Transverse colon (tissue), 4 donors: ENCODE results near the gene DDX27. TPM values are rescaled to one million over a fixed set of nuclear protein-coding genes. Genes with fewer than 3 reads are reported as not detected.

Source experiments
- DNase-seq: peaks from one replicate; pipeline ENCODE4 v3.0.0-alpha.2; 2019
- H3K27ac ChIP-seq, 4 donors: fragments of 200-600 bp; sonication (generic); 2 replicates each; pipeline ENCODE4 v1.5.1; 2016 to 2018; ENCODE audit warnings: inconsistent platforms in 4 of 4
- H3K27me3 ChIP-seq: fragments of 200-600 bp; sonication (generic); 2 replicates; pipeline ENCODE4 v1.5.1; 2017; ENCODE audit warnings: inconsistent platforms
- H3K36me3 ChIP-seq, 4 donors: fragments of 200-600 bp; sonication (generic); 2 replicates each; pipeline ENCODE4 v1.5.1; 2017 to 2019; ENCODE audit warnings: inconsistent platforms in 4 of 4
- H3K4me1 ChIP-seq, 4 donors: fragments of 200-600 bp; sonication (generic); 2 replicates each; pipeline ENCODE4 v1.5.1; 2017 to 2020; ENCODE audit warnings: inconsistent platforms in 4 of 4
- H3K4me3 ChIP-seq, 4 donors: fragments of 200-600 bp; sonication (generic); 1 replicate in 1 of 4; 2 replicates in 3 of 4; pipeline versions ENCODE4 v1.5.1 to v1.6.1; 2017 to 2019; ENCODE audit warnings: inconsistent platforms in 4 of 4
- H3K9me3 ChIP-seq, 2 donors: fragments of 200-600 bp; sonication (generic); 2 replicates each; pipeline ENCODE4 v1.5.1; 2017 to 2019; ENCODE audit warnings: inconsistent platforms in 2 of 2
- CTCF ChIP-seq, 5 experiments: fragments of 200-600 bp in 3 of 5; fragments of 450-650 bp in 2 of 5; sonication (generic) in 3 of 5; IDR thresholded peaks; 1 replicate in 2 of 5; 2 replicates in 3 of 5; pipeline ENCODE4 v1.5.1; 2016 to 2017; ENCODE audit warnings: antibody characterized with exemption in 5 of 5, inconsistent platforms in 3 of 5, mild to moderate bottlenecking in 2 of 5, moderate library complexity in 1 of 5
- EP300 ChIP-seq: sonication (generic); formaldehyde crosslinking; IDR thresholded peaks from one replicate; pipeline ENCODE4 v1.6.1; 2017; ENCODE audit warnings: antibody characterized with exemption, low read depth
- POLR2A ChIP-seq: fragments of 450-650 bp; IDR thresholded peaks from one replicate; pipeline ENCODE4 v1.6.1; 2016; ENCODE audit warnings: antibody characterized with exemption, mild to moderate bottlenecking, moderate library complexity
- POLR2AphosphoS5 ChIP-seq, 3 donors: sonication (generic); formaldehyde crosslinking; IDR thresholded peaks; one replicate each; pipeline ENCODE4 v1.6.1; 2016; ENCODE audit warnings: antibody characterized with exemption in 3 of 3
- WGBS, 2 donors: methylation state at CpG; one replicate each; pipeline ENCODE4 v1.1.5; 2018; ENCODE audit warnings: low coverage in 1 of 2; 5-methylcytosine and 5-hydroxymethylcytosine counted together
- in situ Hi-C, 4 donors: fragments of 200-750 bp; cut with MboI; loops; one replicate each; pipeline versions ENCODE4 v1.15.0 to v1.15.1; 2017; ENCODE audit warnings: low sequenced_read_pairs in 3 of 4, low pct_ligation_motif_present in 1 of 4, low pct_unique_long_range_greater_than_20kb in 1 of 4
- intact Hi-C: fragments of 100-400 bp; cut with DNase I; formaldehyde crosslinking; loops from one replicate; pipeline ENCODE4 v1.15.1; 2023; ENCODE audit warnings: low total_unique reads
- total RNA-seq, 4 donors: library from RNA; depleted of rRNA; stranded (reverse); fragments of >200 nt; gene quantifications; one replicate each; pipeline ENCODE4 v1.1.0, GENCODE V29; 2016

Gene DDX27
- total RNA-seq, 4 donors from 2014 or later: 13.1 to 37.0 (median 24.8) TPM

GRCh38 chr20:49203011-49203410 lies 16.2 kb upstream of the DDX27 start:
- Histone ChIP-seq H3K27ac (no peak overlapping the region), H3K9me3 (no peaks in the 10 kb centered on the region), H3K4me1 (no peaks in the 10 kb centered on the region), H3K36me3 (no peaks in the 10 kb centered on the region), H3K27me3 (no peaks in the 10 kb centered on the region), H3K4me3 (no peak overlapping the region)
- WGBS, 2 donors: 88 to 92% methylated on average over 7 of the region's 7 CpGs
- intact Hi-C loops (no loop called here), in situ Hi-C loops (no loop called here)
- no peak for TF ChIP-seq POLR2AphosphoS5 (IDR thresholded peaks at IDR 0.05)
- TF ChIP-seq POLR2A: no peak
- TF ChIP-seq CTCF (IDR thresholded peaks at IDR 0.05): no peak
- no peak for TF ChIP-seq EP300
- DNase-seq: no peak

- Histone ChIP-seq H3K9me3 (no peaks in the 10 kb centered on the region), H3K36me3 (no peaks in the 10 kb centered on the region), H3K4me3 (no peak overlapping the region), H3K27ac (no peak overlapping the region), H3K4me1 (no peaks in the 10 kb centered on the region), H3K27me3 (no peaks in the 10 kb centered on the region)
- in situ Hi-C loops: no loop called here
- no peak for DNase-seq
- TF ChIP-seq CTCF (IDR thresholded peaks at IDR 0.05) (no peak), EP300 (no peak), POLR2A (no peak), POLR2AphosphoS5 (IDR thresholded peaks at IDR 0.05) (no peak)
- intact Hi-C loops: no loop called here
- WGBS, 2 donors: 76 to 90% methylated on average over 2 to 9 of the region's 9 CpGs
Measured at GRCh38 chr20:49203746-49204145, 15.5 kb upstream of the DDX27 start.

GRCh38 chr20:49207076-49207475 lies 12.1 kb upstream of the DDX27 start:
- Histone ChIP-seq H3K36me3 (no peaks in the 10 kb centered on the region), H3K27ac (no peak overlapping the region), H3K4me1 (no peaks in the 10 kb centered on the region), H3K9me3 (no peaks in the 10 kb centered on the region), H3K4me3 (no peak overlapping the region), H3K27me3 (no peaks in the 10 kb centered on the region)
- no peak for DNase-seq
- TF ChIP-seq EP300 (no peak), CTCF (IDR thresholded peaks at IDR 0.05) (no peak)
- in situ Hi-C loops (no loop called here), intact Hi-C loops (no loop called here)
- WGBS, 2 donors: 83 to 92% methylated on average over 4 to 6 of the region's 6 CpGs

- in situ Hi-C loops: loop anchor here in 2 of 4 donors (10.0 kb wide), 1 partner anchor 75 kb away; no protein-coding TSS in a partner anchor
- Histone ChIP-seq H3K36me3 (no peaks in the 10 kb centered on the region), H3K4me1 (no peaks in the 10 kb centered on the region), H3K27me3 (no peaks in the 10 kb centered on the region), H3K9me3 (no peaks in the 10 kb centered on the region), H3K27ac (no peak overlapping the region), H3K4me3 (no peak overlapping the region)
- WGBS, 2 donors: 91 to 100% methylated on average over 1 of the region's 1 CpG
- intact Hi-C loops: no loop called here
- no peak for TF ChIP-seq POLR2A
- no peak for TF ChIP-seq CTCF (IDR thresholded peaks at IDR 0.05)
- TF ChIP-seq EP300: no peak
- TF ChIP-seq POLR2AphosphoS5 (IDR thresholded peaks at IDR 0.05): no peak
- no peak for DNase-seq
Measured at GRCh38 chr20:49210101-49210756, 9.0 kb upstream of the DDX27 start.
